Endometrial microvascular endothelial cells (primary cell): Measurements from ENCODE around the gene RIPOR2. TPM values are rescaled to one million over a fixed set of nuclear protein-coding genes. Genes with fewer than 3 reads are reported as not detected.
"Not testable (repeated sequence)": the region's sequence is repeated elsewhere in the genome, so short reads cannot be mapped to it uniquely, and the experiment has no call there.

Experiments
- in situ Hi-C: cut with HindIII; loops from 2 replicates; pipeline ENCODE4 v1.10.0; 2017; ENCODE audit warnings: low sequenced_read_pairs, low pct_unique_long_range_greater_than_20kb; ENCODE audit errors: inconsistent ontology term
- total RNA-seq: library from RNA; depleted of rRNA; stranded (reverse); fragments of >200 nt; gene quantifications from one replicate; pipeline ENCODE4 v1.2.3, GENCODE V29; 2015; ENCODE audit errors: inconsistent ontology term

Gene RIPOR2
- total RNA-seq, 1 donor from 2014 or later = not detected

DNA sequence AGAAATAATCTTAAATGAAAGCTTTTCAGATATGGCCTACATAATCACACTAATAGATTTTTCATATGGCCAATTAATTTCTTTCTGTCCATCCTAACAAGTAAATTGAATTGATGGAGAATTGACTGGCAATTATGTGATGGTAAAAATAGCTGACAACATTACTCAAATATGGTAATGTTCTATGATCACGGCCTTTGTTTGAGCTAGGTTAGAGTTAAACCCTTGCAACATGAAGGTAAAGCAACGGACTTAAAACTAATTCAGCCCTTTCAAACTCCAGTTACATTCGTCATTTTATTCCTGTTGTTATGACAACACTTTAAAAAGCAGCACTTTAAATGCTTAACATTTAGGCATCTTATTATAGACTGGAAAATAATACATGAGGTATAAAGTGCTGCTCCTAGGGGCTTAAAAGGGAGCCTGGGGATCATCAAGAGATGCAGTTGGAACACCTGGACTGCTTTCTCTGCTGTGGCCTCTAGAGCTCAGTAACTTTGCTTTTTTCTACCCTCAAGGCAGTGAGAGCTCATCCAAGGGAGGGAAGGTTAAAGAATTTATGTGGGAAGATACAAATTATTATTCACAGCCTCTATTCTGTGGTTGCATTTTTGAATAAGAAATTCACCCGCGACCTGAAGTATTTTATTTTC, 46.9 kb downstream of the RIPOR2 start:
- in situ Hi-C loops = no loop called here

GRCh38 chr6:24887545-24888140, 48.1 kb downstream of the RIPOR2 start:
- in situ Hi-C loops = no loop called here

- in situ Hi-C loops = no loop called here
Observed at GRCh38 chr6:24883618-24884017, 52.1 kb downstream of the RIPOR2 start.

- in situ Hi-C loops = no loop called here
Observed at GRCh38 chr6:24882835-24883555, 52.8 kb downstream of the RIPOR2 start.

GRCh38 chr6:24882295-24882694, 53.5 kb downstream of the RIPOR2 start:
- in situ Hi-C loops = no loop called here

DNA sequence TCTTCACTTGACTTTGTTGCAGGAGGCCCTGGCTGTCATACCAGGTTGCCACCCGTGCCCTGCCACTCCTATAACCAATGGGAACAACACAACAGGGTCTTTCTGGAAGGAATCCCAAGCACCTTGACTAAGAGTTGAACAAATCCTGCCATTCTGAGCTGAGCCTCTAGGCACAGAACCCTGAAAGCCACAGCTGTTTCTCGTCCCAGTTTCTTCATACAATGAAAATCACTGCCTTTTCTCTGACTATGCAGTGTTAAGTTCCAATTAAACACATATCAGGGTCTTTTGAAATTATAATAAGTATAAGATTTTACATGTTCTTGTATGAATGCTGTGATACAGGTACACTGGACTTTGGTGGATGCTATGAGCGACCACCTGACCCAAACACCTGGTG, 54.4 kb downstream of the RIPOR2 start:
- in situ Hi-C loops = no loop called here

DNA sequence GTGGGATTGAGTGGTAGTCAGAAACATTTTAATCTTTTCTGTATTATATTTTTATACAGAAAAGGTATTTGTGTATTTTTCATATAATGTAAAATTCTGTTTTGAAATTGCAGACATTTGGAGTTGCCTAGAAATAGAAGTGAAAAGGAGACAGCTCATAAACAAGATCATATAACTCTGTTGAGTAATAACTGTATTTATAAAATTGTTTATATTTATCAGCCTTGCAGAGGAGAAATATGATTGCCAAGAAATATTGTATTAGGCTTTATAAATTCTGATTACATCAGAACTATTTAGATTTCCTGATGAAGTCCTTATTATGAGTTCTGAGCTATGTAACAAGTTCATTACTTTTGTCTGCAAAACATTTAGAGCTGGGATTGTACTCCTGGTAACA, 55.3 kb downstream of the RIPOR2 start:
- in situ Hi-C loops = no loop called here

DNA sequence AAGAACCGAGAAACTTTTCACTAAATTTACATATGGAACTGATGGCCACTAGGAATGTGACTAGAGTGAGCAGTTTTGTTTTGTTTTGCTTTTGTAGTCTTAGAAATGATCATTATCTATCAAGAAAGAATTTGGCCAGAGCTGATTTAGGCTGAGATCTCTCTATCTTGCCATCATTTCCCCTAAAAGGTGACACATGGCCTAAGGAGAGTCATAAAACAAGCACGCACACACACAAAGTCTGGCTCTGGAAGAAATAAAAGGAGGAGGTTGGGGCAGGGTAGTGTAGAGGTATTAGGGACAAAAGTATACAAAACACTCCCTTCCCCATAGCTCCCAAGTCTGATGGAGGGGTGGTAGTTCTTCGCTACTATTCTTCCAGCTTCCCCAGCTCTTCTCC, 56.4 kb downstream of the RIPOR2 start:
- in situ Hi-C loops = no loop called here

DNA sequence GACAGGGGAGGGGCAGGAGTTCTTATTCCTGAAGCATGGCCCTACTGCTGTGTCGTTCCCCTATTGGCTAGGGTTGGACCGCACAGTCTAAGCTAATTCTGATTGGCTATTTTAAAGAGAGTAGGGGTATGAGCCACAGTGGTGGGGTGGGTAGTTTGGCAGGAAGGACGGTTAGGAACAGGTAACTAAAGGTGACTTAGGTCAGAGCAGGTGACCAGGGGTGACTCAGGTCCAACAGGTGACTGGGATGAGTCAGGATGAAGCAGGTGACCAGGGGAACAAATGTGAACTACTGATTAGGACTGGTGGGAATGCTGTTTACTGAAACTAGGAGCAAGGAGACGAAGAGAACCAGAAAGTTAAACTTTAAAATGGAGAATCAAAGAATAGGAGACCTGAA, 58.0 kb downstream of the RIPOR2 start:
- in situ Hi-C loops = not testable (repeated sequence)

- in situ Hi-C loops = no loop called here
Observed at GRCh38 chr6:24876499-24877465, 59.0 kb downstream of the RIPOR2 start.

DNA sequence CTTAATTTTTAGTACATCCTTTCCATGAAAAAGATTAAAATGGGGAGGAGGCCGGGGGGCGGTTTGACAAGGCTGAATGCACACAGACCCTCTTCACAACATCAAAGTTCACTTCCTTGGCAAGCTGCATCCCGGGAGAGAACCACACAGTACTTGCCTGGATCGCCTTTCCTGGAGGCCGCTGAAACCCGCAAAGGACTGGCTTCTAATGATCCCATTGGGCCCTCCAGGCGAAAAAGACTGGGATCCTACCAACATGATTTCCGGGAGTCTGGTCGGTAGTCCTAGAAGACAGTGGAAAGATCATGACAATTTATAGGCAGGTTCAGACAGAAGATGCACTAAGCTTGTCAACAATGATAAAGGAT, 60.2 kb downstream of the RIPOR2 start:
- in situ Hi-C loops = no loop called here

DNA sequence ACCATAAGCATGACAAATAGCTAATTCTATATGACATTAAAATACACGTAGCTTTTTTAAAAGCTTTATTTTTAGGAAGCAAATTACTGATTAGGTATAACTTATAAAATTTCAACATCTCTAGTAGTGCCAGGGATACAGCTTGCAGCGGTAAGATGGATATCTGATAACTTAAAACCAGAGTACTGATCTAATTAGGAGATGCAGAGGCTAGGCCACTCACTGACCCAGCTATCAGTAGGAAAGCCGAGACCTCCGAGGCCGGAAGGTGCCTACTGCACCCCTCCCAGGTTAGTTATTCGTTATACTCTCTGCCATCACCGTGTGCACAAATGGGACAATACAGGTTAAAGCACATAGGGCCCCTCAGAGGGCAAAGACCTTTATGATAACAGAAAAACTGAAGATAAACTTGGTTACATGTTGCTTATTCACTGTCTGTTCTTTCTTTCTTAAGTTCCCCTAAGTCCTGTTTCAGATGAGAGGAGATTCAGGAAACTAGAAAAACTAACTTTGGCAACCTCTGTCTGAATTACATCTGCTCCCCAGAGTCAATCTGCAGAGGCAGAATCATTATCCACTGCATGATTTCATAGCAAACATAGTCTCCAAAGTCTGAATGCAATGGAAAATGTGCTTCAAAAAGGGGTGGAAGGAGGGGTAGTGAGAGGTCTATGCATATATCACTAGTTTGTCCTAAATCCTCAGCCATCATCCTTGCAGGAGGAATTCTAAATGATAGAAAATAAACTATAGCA, 60.8 kb downstream of the RIPOR2 start:
- in situ Hi-C loops = loop anchor here (25.0 kb wide), 1 partner anchor 87 kb away; no protein-coding TSS in a partner anchor

- in situ Hi-C loops = loop anchor here (25.0 kb wide), 1 partner anchor 88 kb away; no protein-coding TSS in a partner anchor
Observed at GRCh38 chr6:24874128-24874527, 61.6 kb downstream of the RIPOR2 start.

DNA sequence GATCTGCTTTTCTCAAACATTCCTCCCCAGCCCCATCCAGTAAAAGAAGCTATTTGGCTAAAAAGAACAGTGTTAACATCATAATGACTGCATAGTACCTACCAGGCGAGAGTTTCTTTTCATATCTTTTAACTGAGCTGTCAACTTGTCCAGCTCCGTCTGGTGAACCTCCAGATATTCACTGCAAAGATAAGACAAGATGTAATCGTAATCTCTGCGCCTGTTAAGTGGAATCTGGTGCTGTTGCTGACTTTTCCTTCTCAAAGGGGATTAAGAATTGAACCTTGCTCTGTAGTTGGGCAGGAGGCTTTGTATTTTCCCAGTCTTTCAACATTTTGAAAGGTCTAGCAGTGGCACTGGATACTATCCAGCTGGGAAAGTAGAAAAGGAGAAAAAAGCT, 63.0 kb downstream of the RIPOR2 start:
- in situ Hi-C loops = loop anchor here (25.0 kb wide), 1 partner anchor 90 kb away; no protein-coding TSS in a partner anchor

GRCh38 chr6:24868765-24869164, 67.0 kb downstream of the RIPOR2 start:
- in situ Hi-C loops = loop anchor here (25.0 kb wide), 1 partner anchor 94 kb away; no protein-coding TSS in a partner anchor

DNA sequence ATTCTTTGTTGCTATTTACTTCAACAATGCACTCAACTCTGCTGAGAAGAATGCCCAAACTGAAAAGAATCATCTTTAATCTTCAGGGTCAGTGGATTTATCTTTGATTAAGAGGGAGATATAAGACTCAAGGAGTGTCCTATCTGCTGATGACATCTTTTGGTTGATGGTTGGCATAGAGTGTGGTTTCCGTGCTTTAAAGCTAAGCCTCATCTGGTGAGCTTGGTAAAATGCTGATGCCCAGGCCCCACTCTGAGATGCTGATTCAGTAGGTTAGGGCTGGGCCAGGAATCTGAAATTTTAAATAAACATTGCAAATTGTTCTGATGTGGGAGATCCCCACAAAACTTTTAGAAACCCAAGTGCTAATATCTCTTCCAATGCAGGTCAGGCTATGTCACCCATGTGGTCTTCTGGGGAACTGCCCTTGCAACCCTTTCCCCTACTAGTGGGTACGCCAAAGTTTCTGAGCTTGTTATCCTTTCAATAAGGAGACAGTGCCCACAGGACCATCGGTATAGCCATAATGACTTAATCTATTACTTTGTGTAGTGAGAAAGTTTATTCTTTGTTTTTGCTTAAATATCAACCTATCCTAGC, 68.6 kb downstream of the RIPOR2 start:
- in situ Hi-C loops = loop anchor here (25.0 kb wide), 1 partner anchor 95 kb away; no protein-coding TSS in a partner anchor

- in situ Hi-C loops = loop anchor here (25.0 kb wide), 1 partner anchor 97 kb away; no protein-coding TSS in a partner anchor
Observed at GRCh38 chr6:24865161-24865560, 70.6 kb downstream of the RIPOR2 start.

GRCh38 chr6:24864343-24864742, 71.4 kb downstream of the RIPOR2 start:
- in situ Hi-C loops = loop anchor here (25.0 kb wide), 1 partner anchor 98 kb away; no protein-coding TSS in a partner anchor
